PC-3 (cell line): ENCODE measurements around the gene SEPTIN1.

Source experiments
- EZH2 ChIP-seq: fragments of 300-600 bp; sonication (generic); IDR thresholded peaks from one replicate; pipeline ENCODE4 v1.6.1; 2017; ENCODE audit warnings: antibody characterized with exemption, mild to moderate bottlenecking, low read length; ENCODE audit not compliant: unreplicated experiment
- EZH2phosphoT487 ChIP-seq: fragments of 300-600 bp; sonication (generic); IDR thresholded peaks from 2 replicates; pipeline ENCODE4 v1.6.1; 2018; ENCODE audit warnings: mild to moderate bottlenecking, antibody characterized with exemption, low read length, borderline replicate concordance
- TF ChIP-seq, protein P1 (sequence below): fragments of 300-600 bp; sonication (generic); conservative IDR thresholded peaks from 2 replicates; pipeline ENCODE4 v1.5.1; 2017; ENCODE audit warnings: antibody characterized with exemption, low read depth, mild to moderate bottlenecking, low read length

DNA sequence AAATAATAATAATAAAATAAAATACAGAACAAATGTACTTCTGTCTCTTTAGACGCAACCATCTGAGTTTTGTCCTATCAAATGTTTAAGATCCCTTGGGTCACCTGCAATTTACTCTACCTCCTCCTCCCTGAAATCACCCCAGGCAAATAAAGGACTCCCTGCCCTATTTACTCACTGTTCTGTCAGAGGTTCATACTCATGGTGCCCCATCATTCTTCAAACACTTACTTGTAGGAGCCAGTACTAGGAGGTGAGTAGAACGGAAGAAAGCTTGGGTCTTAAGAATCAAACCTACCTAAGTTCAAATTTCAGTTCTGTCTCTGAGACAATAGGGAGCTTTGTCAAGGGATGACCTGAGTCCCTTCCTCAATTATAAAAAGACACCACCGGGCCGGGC lies 15.8 kb downstream of the SEPTIN1 start:
- TF ChIP-seq, protein P1, sequence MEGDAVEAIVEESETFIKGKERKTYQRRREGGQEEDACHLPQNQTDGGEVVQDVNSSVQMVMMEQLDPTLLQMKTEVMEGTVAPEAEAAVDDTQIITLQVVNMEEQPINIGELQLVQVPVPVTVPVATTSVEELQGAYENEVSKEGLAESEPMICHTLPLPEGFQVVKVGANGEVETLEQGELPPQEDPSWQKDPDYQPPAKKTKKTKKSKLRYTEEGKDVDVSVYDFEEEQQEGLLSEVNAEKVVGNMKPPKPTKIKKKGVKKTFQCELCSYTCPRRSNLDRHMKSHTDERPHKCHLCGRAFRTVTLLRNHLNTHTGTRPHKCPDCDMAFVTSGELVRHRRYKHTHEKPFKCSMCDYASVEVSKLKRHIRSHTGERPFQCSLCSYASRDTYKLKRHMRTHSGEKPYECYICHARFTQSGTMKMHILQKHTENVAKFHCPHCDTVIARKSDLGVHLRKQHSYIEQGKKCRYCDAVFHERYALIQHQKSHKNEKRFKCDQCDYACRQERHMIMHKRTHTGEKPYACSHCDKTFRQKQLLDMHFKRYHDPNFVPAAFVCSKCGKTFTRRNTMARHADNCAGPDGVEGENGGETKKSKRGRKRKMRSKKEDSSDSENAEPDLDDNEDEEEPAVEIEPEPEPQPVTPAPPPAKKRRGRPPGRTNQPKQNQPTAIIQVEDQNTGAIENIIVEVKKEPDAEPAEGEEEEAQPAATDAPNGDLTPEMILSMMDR, result no peak
- TF ChIP-seq EZH2phosphoT487 (no peak), EZH2 (no peak)
